ENCODE results near the gene DHCR24. TPM values are rescaled to one million over a fixed set of nuclear protein-coding genes. Genes with fewer than 3 reads are reported as not detected.

Gene DHCR24
- total and polyA plus RNA-seq, 2 of the 13 experiments (the other 11 are each of a cell fraction or from before 2014, with no cell fraction given): 374 to 448 TPM

GRCh38 chr1:54846716-54847284 lies 40.2 kb downstream of the DHCR24 start (continued):
- TF ChIP-seq, protein P1, sequence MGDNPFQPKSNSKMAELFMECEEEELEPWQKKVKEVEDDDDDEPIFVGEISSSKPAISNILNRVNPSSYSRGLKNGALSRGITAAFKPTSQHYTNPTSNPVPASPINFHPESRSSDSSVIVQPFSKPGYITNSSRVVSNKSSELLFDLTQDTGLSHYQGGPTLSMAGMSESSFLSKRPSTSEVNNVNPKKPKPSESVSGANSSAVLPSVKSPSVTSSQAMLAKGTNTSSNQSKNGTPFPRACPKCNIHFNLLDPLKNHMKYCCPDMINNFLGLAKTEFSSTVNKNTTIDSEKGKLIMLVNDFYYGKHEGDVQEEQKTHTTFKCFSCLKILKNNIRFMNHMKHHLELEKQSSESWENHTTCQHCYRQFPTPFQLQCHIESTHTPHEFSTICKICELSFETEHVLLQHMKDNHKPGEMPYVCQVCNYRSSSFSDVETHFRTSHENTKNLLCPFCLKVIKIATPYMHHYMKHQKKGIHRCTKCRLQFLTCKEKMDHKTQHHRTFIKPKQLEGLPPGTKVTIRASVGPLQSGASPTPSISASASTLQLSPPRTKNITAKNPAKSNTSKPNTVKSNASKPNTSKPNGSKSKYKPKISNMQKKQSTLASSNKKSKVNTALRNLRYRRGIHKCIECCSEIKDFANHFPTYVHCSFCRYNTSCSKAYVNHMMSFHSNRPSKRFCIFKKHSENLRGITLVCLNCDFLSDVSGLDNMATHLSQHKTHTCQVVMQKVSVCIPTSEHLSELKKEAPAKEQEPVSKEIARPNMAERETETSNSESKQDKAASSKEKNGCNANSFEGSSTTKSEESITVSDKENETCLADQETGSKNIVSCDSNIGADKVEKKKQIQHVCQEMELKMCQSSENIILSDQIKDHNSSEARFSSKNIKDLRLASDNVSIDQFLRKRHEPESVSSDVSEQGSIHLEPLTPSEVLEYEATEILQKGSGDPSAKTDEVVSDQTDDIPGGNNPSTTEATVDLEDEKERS (CRISPR knock-in tag; IDR thresholded peaks at IDR 0.05): 0 out of 2 replicates have a peak, but pooled peaks have one; percentile 8
- TF ChIP-seq ZNF232 (CRISPR knock-in tag; IDR thresholded peaks at IDR 0.05; ENCODE audit: borderline replicate concordance) (no peak), ZNF256 (CRISPR knock-in tag; conservative IDR thresholded peaks at IDR 0.05) (no peak), KDM2A (CRISPR knock-in tag; IDR thresholded peaks at IDR 0.05; ENCODE audit: borderline replicate concordance, low read depth) (peak; percentile 69), RBM22 (optimal IDR thresholded peaks at IDR 0.05; ENCODE audit: low read length) (peak; percentile 72), ZSCAN25 (CRISPR knock-in tag; IDR thresholded peaks at IDR 0.05) (no peak), IKZF5 (CRISPR knock-in tag; IDR thresholded peaks at IDR 0.05) (0 out of 2 replicates have a peak, but pooled peaks have one; percentile 10), ZNF687 (CRISPR knock-in tag; IDR thresholded peaks at IDR 0.05) (peak; percentile 44; the same call in 1 of the 2 replicates)
- TF ChIP-seq, protein P2, sequence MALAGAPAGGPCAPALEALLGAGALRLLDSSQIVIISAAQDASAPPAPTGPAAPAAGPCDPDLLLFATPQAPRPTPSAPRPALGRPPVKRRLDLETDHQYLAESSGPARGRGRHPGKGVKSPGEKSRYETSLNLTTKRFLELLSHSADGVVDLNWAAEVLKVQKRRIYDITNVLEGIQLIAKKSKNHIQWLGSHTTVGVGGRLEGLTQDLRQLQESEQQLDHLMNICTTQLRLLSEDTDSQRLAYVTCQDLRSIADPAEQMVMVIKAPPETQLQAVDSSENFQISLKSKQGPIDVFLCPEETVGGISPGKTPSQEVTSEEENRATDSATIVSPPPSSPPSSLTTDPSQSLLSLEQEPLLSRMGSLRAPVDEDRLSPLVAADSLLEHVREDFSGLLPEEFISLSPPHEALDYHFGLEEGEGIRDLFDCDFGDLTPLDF (CRISPR knock-in tag; IDR thresholded peaks at IDR 0.05): 0 out of 2 replicates have a peak, but pooled peaks have one; percentile 36

Measured in HepG2 (cell line).